ENCODE measurements around the gene SOX5.

The SOX5 gene

DNA sequence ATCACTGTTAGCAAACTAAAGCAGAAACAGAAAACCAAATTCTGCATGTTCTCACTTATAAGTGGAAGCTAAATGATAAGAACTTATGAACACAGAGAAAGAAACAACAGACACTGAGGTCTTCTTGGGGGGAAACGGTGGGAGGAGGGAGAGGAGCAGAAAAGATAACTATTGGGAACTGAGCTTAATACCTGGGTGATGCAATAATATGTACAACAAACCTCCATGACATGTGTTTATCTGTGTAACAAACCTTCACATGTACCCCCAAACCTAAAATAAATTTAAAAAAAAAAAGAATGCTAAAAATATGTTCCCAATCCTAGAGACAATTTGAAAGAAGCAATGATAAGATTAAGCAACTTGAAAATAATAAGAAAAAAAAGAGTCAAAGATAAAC, 89.5 kb downstream of the SOX5 start:
- no peak overlapping the region for H3K9ac ChIP-seq (ENCODE audit: low read depth, low read length, poor library complexity, severe bottlenecking)
- no peaks in the 10 kb centered on the region for H3F3A ChIP-seq (ENCODE audit: low read depth)
- no peaks in the 10 kb centered on the region for H3K9me2 ChIP-seq (replicated peaks; ENCODE audit: low read depth, low read length)
- H3K9me3 ChIP-seq (ENCODE audit: insufficient read depth, low read depth, low read length), result no peaks in the 10 kb centered on the region; the same call in 1 of the 2 replicates
- TF ChIP-seq, protein P1, sequence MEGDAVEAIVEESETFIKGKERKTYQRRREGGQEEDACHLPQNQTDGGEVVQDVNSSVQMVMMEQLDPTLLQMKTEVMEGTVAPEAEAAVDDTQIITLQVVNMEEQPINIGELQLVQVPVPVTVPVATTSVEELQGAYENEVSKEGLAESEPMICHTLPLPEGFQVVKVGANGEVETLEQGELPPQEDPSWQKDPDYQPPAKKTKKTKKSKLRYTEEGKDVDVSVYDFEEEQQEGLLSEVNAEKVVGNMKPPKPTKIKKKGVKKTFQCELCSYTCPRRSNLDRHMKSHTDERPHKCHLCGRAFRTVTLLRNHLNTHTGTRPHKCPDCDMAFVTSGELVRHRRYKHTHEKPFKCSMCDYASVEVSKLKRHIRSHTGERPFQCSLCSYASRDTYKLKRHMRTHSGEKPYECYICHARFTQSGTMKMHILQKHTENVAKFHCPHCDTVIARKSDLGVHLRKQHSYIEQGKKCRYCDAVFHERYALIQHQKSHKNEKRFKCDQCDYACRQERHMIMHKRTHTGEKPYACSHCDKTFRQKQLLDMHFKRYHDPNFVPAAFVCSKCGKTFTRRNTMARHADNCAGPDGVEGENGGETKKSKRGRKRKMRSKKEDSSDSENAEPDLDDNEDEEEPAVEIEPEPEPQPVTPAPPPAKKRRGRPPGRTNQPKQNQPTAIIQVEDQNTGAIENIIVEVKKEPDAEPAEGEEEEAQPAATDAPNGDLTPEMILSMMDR (conservative IDR thresholded peaks at IDR 0.05; ENCODE audit: low read length), result no peak
- TF ChIP-seq EZH2phosphoT487 (IDR thresholded peaks at IDR 0.05; ENCODE audit: borderline replicate concordance), result no peak
- H3K79me2 ChIP-seq (ENCODE audit: insufficient read depth, low read length), result no peaks in the 10 kb centered on the region
- H2AFZ ChIP-seq (ENCODE audit: low read length), result no peak overlapping the region
- H3K27me3 ChIP-seq (ENCODE audit: insufficient read depth, low read length, poor library complexity, severe bottlenecking), result no peaks in the 10 kb centered on the region
- H4K20me1 ChIP-seq (ENCODE audit: insufficient read depth, low read length, poor library complexity, severe bottlenecking), result no peaks in the 10 kb centered on the region
- H3K4me3 ChIP-seq (ENCODE audit: low read length, poor library complexity, severe bottlenecking), result no peak overlapping the region
- H3K36me3 ChIP-seq (ENCODE audit: insufficient read depth, low read length), result no peaks in the 10 kb centered on the region
- H3K4me1 ChIP-seq (ENCODE audit: insufficient read depth, low read length, poor library complexity, severe bottlenecking), result no peaks in the 10 kb centered on the region
- H3K4me2 ChIP-seq (ENCODE audit: low read depth, low read length, poor library complexity, severe bottlenecking), result no peak overlapping the region

DNA sequence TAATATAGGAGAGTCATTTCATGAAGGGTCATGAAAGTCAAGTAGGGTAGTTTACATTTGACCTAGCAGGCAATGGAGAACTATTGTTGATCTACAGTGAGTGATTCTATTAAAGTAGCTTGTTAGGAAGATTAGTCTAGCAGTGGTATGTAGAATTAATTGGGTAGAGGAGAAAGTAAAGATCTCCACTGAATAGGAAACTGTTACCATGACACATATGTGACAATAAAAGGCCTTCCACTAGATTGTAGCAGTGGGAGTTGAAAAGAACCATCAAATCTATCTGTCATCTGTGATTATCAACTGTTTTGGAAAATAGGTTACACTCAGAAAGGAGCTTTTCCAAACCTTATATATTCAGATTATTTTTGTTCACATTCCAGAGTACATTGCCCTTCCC, 92.3 kb downstream of the SOX5 start:
- Histone ChIP-seq H2AFZ (ENCODE audit: low read length) (no peak overlapping the region), H3K9me3 (ENCODE audit: insufficient read depth, low read depth, low read length) (no peaks in the 10 kb centered on the region; the same call in 1 of the 2 replicates), H3K9me2 (replicated peaks; ENCODE audit: low read depth, low read length) (no peaks in the 10 kb centered on the region), H3K36me3 (ENCODE audit: insufficient read depth, low read length) (no peaks in the 10 kb centered on the region), H3F3A (ENCODE audit: low read depth) (no peaks in the 10 kb centered on the region), H3K79me2 (ENCODE audit: insufficient read depth, low read length) (no peaks in the 10 kb centered on the region), H3K4me1 (ENCODE audit: insufficient read depth, low read length, poor library complexity, severe bottlenecking) (no peaks in the 10 kb centered on the region), H3K4me3 (ENCODE audit: low read length, poor library complexity, severe bottlenecking) (no peak overlapping the region), H3K4me2 (ENCODE audit: low read depth, low read length, poor library complexity, severe bottlenecking) (no peak overlapping the region), H3K27me3 (ENCODE audit: insufficient read depth, low read length, poor library complexity, severe bottlenecking) (no peaks in the 10 kb centered on the region), H4K20me1 (ENCODE audit: insufficient read depth, low read length, poor library complexity, severe bottlenecking) (no peaks in the 10 kb centered on the region), H3K9ac (ENCODE audit: low read depth, low read length, poor library complexity, severe bottlenecking) (no peak overlapping the region)
- TF ChIP-seq, protein P1 (conservative IDR thresholded peaks at IDR 0.05; ENCODE audit: low read length), result no peak
- no peak for TF ChIP-seq EZH2phosphoT487 (IDR thresholded peaks at IDR 0.05; ENCODE audit: borderline replicate concordance)

DNA sequence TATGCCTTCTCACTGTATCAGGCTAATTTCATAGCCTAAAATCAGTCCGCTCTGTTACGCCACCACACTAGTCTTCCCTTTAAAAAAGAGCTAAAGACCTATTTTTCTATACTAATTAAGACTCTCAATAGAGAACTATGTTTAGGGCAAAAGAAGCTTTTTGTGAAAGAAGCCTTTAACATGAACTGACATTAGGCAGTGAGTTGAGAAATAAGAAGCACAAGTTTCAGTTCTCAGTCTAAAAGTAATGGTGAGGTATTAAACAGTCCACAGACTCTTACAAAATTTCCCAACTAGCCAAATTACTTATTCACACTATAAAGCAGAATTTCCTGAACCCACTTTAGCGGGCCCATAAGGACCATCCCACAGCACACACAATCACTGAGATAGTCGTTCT, 93.7 kb downstream of the SOX5 start:
- H2AFZ ChIP-seq (ENCODE audit: low read length), result no peak overlapping the region
- no peaks in the 10 kb centered on the region for H3K79me2 ChIP-seq (ENCODE audit: insufficient read depth, low read length)
- no peaks in the 10 kb centered on the region for H3K36me3 ChIP-seq (ENCODE audit: insufficient read depth, low read length)
- no peaks in the 10 kb centered on the region for H3K9me2 ChIP-seq (replicated peaks; ENCODE audit: low read depth, low read length)
- H3K27me3 ChIP-seq (ENCODE audit: insufficient read depth, low read length, poor library complexity, severe bottlenecking), result no peaks in the 10 kb centered on the region
- H4K20me1 ChIP-seq (ENCODE audit: insufficient read depth, low read length, poor library complexity, severe bottlenecking), result no peaks in the 10 kb centered on the region
- H3K4me2 ChIP-seq (ENCODE audit: low read depth, low read length, poor library complexity, severe bottlenecking), result no peak overlapping the region
- no peak overlapping the region for H3K4me3 ChIP-seq (ENCODE audit: low read length, poor library complexity, severe bottlenecking)
- TF ChIP-seq EZH2phosphoT487 (IDR thresholded peaks at IDR 0.05; ENCODE audit: borderline replicate concordance), result no peak
- TF ChIP-seq, protein P1 (conservative IDR thresholded peaks at IDR 0.05; ENCODE audit: low read length), result no peak
- no peak overlapping the region for H3K9ac ChIP-seq (ENCODE audit: low read depth, low read length, poor library complexity, severe bottlenecking)
- no peaks in the 10 kb centered on the region; the same call in 1 of the 2 replicates for H3K9me3 ChIP-seq (ENCODE audit: insufficient read depth, low read depth, low read length)
- H3F3A ChIP-seq (ENCODE audit: low read depth), result no peaks in the 10 kb centered on the region
- no peaks in the 10 kb centered on the region for H3K4me1 ChIP-seq (ENCODE audit: insufficient read depth, low read length, poor library complexity, severe bottlenecking)
